Measurements from ENCODE around the gene IL37. TPM values are rescaled to one million over a fixed set of nuclear protein-coding genes. Genes with fewer than 3 reads are reported as not detected.
"Not testable (repeated sequence)": the region's sequence is repeated elsewhere in the genome, so short reads cannot be mapped to it uniquely, and the experiment has no call there.

IL37 gene
- total RNA-seq, 1 donor from 2014 or later, result not detected

DNA sequence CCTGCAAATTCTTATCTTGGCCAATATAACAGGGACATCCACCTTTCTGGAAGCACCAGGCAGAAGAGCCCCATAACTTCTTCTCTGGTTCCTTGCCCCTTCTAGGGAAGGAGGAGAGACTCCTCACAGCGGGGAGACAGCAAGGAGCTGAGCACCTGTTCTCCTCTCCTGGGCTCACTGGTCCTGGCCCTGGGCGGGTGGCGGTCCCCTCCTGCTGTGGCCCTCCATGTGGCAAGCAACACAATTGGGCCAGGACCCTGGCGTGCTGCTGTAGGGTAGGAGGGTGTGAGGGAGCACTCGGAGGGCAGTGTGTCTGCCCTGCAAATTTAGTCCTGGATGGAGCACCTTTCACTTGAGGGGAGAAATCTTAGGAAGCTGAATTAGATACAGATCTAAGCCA, 6.9 kb downstream of the IL37 start:
- intact Hi-C loops (cut with DNase I), result no loop called here
- no peak for DNase-seq (ENCODE audit: low spot score)

- DNase-seq (ENCODE audit: low spot score), result no peak
- intact Hi-C loops (cut with DNase I), result no loop called here
Observed at GRCh38 chr2:112918256-112918655, 7.3 kb downstream of the IL37 start.

DNA sequence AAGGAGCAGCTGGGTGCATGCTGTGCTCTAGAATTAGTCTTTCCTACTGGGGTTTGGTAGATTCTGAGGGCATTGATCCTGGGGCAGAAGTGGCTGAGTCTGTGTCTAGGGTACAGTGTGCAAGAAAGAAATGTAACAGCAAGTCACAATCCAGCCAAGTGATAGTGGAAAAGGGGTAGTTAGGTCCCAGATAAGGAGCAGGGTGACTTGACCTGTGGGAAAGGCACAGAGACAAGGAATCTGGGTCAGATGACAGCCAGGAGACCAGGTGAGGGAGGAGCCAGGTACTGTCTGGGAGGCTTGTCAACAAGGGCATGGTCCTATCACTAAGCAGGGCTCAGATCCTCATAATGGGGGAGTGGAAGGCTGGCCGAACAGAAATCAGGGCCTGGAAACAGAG, 8.1 kb downstream of the IL37 start:
- DNase-seq (ENCODE audit: low spot score), result no peak
- intact Hi-C loops (cut with DNase I), result no loop called here

DNA sequence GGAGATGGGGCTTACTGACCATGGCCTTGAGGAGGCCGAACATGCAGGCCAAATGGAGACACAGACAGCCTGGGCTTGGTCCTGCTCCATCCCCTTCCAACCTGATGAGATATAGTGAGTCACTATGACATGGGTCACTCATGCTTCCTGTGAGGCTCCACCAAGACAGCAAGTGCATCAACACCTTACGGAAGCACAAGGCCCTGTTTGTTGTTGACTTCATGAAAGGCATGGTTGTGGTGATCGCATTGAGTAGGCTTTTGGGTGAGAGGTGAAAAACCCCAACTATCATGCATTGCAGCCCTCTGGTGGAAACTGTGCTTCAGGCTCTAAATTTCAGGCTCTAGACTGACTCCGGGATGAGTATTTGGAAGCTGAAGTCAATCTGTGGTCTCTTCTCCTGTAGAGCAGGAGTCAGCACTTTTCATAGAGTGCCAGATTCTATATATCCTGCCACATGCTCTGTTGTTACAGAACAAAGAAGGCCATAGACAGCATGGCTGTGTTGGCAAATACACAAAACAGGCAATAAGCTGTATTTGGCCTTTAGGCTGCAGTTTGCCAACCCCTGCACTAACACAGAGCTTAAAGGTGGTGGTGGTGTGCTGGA, 10.1 kb downstream of the IL37 start:
- intact Hi-C loops (cut with DNase I), result no loop called here
- DNase-seq (ENCODE audit: low spot score), result no peak

- intact Hi-C loops (cut with DNase I), result no loop called here
- DNase-seq (ENCODE audit: low spot score), result no peak
Observed at GRCh38 chr2:112921982-112922381, 11.0 kb downstream of the IL37 start.

GRCh38 chr2:112923237-112923966, 12.4 kb downstream of the IL37 start:
- intact Hi-C loops (cut with DNase I), result no loop called here
- DNase-seq (ENCODE audit: low spot score), result no peak

DNA sequence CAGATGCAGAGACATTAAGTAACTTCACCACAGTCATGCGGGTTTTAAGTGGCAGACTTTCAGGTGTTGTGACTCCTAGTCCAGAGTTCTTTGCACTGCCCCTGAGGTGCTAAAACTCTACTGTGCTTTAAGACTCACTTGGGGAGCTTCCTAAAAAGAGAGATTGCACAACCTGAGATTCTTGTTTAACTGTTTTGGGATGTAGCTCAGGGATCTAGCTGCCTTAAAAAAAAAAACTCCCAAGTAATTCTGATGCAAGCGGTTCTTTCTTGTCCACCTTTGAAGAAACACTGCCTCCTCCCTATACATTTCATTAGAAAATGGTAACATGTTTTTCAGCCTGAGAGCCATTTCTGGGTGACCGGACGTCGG, 13.0 kb downstream of the IL37 start:
- intact Hi-C loops (cut with DNase I), result no loop called here
- DNase-seq (ENCODE audit: low spot score), result no peak

DNA sequence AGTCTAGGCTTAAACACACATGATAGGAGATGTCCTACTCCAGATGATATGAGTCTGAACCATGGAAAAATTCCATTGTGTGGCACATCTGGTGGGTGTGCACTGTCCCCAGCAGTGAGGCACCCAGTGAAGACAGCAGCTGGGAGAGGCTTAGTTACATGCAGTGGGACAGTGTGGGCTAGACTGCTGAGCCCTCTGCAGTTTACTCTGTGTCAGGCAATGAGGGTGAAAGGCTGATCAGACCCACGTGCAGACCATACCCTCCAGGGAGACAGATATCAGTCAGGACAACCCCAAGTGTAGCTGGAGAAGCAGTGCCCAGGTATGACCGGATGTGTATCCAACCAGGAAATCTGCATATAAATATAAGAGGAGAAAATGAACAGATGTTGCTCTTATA, 13.4 kb downstream of the IL37 start:
- no peak for DNase-seq (ENCODE audit: low spot score)
- intact Hi-C loops (cut with DNase I), result no loop called here

DNA sequence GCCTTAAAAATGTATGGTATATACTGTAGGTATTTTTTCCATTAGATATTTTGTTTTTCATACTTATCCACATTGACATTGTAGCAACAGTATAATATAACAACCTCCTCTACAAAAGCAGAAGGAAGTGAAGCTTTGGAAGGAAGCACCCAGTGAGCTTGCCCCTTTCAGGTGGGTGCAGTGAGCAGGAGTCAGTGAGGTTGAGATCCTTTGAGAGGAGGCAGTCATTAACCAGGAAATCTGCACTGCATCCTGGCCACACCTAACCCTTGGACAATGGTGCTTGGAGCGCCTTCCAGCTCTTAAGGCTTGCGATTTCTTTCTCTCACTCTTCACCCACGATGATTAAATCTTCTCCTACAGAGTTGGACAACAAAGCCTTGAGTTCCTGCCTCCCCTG, 13.9 kb downstream of the IL37 start:
- no peak for DNase-seq (ENCODE audit: low spot score)
- intact Hi-C loops (cut with DNase I), result no loop called here

GRCh38 chr2:112926707-112927106, 15.7 kb downstream of the IL37 start:
- no peak for DNase-seq (ENCODE audit: low spot score)
- intact Hi-C loops (cut with DNase I), result no loop called here

GRCh38 chr2:112927745-112928144, 16.8 kb downstream of the IL37 start:
- no peak for DNase-seq (ENCODE audit: low spot score)
- intact Hi-C loops (cut with DNase I), result no loop called here

DNA sequence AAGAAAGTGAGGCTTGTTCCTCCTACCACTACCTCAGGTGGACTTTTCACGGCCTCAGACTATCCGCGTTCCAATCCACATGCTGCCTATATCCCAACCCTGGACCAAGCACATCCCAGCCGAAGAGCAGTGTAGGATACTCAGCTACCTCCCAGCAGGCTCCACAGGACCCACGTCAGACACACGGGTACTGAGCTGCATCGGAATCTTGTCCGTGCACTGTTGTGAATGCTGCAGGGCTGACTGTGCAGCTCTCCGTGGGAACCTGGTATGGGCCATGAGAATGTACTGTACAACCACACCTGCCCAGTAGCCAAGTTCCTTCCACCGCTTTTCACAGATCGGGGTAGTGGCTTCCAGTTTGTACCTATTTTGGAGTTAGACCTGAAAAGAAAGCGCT, 22.3 kb downstream of the IL37 start:
- no peak for DNase-seq (ENCODE audit: low spot score)
- intact Hi-C loops (cut with DNase I), result no loop called here

GRCh38 chr2:112934117-112934516, 23.2 kb downstream of the IL37 start:
- DNase-seq (ENCODE audit: low spot score); intact Hi-C loops (cut with DNase I): not testable (repeated sequence)

DNA sequence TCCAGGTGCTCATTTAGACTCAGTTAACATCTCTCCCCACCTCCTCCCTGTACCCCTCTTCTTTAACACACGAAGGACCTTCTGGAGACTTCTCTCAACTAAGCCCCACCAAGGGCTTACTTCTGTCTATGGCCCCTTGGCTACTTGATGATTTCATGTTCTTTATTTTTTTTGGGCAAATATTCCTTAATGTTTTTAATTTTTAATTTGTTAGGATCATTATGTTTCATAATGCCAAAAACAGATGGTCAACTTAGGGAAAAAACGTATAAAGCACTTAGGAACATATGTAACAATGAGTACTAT, 25.9 kb downstream of the IL37 start:
- intact Hi-C loops (cut with DNase I), result no loop called here
- DNase-seq (ENCODE audit: low spot score), result no peak

DNA sequence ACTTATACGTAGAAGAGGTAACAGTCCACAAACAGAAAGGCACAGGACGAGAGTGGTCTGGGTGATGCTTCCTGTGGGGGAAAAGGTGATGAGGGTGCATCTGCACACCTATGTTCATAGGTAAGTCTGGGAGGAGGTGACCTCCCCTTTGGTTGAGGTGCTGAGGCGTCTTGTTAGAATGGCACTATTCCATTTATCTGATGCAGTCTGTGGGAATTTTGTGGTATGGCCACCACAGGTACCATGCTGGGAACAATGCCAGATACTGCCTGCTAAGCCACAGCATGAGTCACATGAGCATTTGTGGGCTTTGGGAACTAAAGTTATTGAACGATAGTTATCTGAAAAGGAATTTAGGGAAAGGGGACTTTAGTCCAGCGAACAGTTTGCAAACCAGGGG, 27.9 kb downstream of the IL37 start:
- intact Hi-C loops (cut with DNase I), result no loop called here
- no peak for DNase-seq (ENCODE audit: low spot score)

GRCh38 chr2:112939425-112939824, 28.5 kb downstream of the IL37 start:
- DNase-seq (ENCODE audit: low spot score), result no peak
- intact Hi-C loops (cut with DNase I), result no loop called here

GRCh38 chr2:112940859-112941625, 30.1 kb downstream of the IL37 start:
- intact Hi-C loops (cut with DNase I), result loop anchor here (2.0 to 10.0 kb wide), 2 partner anchors 192 to 346 kb away; no protein-coding TSS in a partner anchor
- no peak for DNase-seq (ENCODE audit: low spot score)

DNA sequence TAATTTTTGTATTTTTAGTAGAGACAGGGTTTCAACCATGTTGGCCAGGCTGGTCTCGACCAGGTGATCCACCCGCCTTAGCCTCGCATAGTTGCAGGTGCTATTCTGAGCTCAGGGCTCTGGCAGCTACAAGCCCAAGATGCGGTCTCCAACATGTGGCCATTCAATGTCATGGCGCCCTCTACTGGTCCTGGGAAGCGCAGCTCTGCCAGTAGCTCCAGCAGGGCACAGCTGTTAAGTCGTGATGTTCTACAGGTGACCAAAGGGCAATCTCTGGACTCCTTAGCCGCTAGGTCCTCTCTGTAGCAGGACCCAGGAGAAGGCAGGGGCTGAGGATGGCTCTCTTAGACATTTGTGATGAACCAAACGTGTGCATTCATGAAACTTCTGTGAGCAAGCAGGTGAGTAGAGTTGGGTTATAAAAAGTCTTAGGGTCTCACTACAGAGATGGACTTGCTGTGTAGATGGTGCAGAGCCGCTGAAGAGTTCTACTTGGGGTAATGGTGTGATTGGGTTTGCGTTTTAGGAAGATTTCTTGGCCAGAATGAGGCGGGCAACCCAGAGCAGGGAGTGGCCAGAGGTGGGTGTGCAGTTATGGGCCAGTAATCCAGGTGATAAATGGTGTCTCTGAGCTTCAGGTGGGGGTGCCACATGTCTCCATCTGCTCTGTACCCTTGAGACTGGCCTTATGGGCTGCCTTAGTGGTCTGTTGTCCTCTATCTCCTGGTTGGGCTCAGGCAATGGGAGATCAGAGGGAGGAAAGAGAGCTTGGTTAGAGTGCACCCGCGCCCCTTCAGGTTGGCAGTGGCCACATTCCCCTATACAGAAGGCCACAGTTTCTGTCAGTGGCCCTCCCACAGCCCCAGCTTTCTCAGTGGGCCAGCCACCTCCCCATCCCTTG, 31.0 kb downstream of the IL37 start:
- intact Hi-C loops (cut with DNase I), result loop anchor here (2.0 to 10.0 kb wide), 2 partner anchors 193 to 347 kb away; no protein-coding TSS in a partner anchor
- no peak for DNase-seq (ENCODE audit: low spot score)

DNA sequence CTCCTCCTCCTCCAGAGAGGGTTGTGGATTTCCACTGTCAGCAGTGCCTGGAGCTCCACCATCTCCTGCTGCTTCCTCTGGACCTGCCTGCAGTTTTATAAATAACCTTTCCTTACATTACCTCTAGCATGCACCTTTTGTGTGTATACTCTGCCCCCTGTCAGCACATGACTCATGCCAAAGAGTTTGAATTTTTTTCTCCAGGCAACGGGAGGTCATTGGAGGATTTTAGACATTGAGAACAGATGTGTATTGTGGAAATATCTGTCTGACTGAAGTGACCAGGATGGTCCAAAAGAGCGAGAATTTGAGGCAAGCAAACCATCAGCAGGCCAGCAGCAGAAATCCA, 31.7 kb downstream of the IL37 start:
- no peak for DNase-seq (ENCODE audit: low spot score)
- intact Hi-C loops (cut with DNase I), result loop anchor here (10.0 kb wide), 1 partner anchor 348 kb away; no protein-coding TSS in a partner anchor

DNA sequence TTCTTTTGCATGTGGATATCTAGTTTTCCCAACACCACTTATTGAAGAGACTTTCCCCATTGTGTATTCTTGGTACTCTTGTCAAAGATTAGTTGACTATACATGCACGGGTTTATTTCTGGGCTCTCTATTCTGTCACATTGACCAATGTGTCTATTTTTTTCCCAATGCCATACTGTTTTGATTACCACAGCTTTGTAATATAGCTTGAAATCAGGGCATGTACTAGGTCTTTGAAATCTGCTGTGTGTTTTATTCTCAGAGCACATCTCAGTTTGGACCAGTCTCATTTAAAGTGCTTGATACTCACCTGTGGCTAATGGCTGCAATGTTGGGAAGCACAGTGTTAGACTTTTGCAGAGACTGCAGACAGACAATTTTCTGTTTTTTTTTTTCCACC, 34.0 kb downstream of the IL37 start:
- no peak for DNase-seq (ENCODE audit: low spot score)
- intact Hi-C loops (cut with DNase I), result loop anchor here (10.0 kb wide), 1 partner anchor 350 kb away; no protein-coding TSS in a partner anchor

All from cardiac septum (tissue), 1 donor.